ENCODE data around the gene CCDC178. TPM values are rescaled to one million over a fixed set of nuclear protein-coding genes. Genes with fewer than 3 reads are reported as not detected.
"Not testable (repeated sequence)": the region's sequence is repeated elsewhere in the genome, so short reads cannot be mapped to it uniquely, and the experiment has no call there.

Gene CCDC178, protein sequence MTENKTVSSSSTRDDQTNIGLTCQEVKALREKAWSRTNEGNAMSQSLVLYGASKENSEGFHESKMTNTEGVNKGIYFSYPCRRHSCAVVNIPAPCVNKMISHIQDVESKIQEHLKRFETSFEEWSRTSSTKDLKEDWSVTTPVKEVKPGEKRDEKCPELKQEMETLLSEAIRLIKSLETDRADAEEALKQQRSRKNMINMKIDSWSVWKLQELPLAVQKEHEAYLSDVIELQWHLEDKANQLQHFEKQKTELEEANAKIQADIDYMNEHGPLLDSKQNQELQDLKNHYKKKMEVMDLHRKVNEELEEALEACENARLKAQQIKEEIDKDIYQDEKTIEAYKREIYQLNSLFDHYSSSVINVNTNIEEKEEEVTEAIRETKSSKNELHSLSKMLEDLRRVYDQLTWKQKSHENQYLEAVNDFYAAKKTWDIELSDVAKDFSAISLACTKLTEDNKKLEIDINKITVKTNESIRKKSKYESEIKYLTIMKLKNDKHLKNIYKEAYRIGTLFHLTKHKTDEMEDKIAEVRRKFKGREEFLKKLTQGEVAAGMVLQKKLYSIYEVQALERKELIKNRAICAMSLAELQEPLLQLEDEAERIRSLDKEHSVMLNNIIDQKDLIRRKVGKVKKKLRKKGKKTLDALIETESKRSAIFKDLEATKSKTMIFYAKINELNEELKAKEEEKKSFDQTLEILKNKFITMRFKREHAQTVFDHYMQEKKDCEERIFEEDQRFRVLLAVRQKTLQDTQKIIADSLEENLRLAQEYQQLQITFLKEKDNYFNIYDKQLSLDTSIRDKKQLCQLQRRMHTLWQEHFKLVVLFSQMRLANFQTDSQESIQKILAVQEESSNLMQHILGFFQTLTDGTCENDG
- polyA plus RNA-seq (ENCODE audit: insufficient read length in 12 of 12), result 1 to 10 TPM in 3 of 12 donors, under 1 TPM in 7, not detected in 2; 0.19 to 1.4 (median 0.73) TPM
- long read RNA-seq, donor 1, result 0 reads
- long read RNA-seq, donor 2, result 0 reads
- long read RNA-seq, donor 3, result 0 reads
- long read RNA-seq, donor 4, result 0 reads
- long read RNA-seq, donor 5, partial matches to known transcripts, result 0 of 1 reads
- long read RNA-seq, donor 5, other reads (novel, unspliced or antisense), result 0 of 1 reads
- long read RNA-seq, donor 6, result 0 reads
- long read RNA-seq, donor 7, result 0 reads
- long read RNA-seq, donor 8, partial matches to known transcripts, result 0 of 1 reads
- long read RNA-seq, donor 8, other reads (novel, unspliced or antisense), result 0 of 1 reads
- long read RNA-seq, donor 9, result 0 reads
- long read RNA-seq, donor 10, result 0 reads
- long read RNA-seq, donor 11, result 0 reads

DNA sequence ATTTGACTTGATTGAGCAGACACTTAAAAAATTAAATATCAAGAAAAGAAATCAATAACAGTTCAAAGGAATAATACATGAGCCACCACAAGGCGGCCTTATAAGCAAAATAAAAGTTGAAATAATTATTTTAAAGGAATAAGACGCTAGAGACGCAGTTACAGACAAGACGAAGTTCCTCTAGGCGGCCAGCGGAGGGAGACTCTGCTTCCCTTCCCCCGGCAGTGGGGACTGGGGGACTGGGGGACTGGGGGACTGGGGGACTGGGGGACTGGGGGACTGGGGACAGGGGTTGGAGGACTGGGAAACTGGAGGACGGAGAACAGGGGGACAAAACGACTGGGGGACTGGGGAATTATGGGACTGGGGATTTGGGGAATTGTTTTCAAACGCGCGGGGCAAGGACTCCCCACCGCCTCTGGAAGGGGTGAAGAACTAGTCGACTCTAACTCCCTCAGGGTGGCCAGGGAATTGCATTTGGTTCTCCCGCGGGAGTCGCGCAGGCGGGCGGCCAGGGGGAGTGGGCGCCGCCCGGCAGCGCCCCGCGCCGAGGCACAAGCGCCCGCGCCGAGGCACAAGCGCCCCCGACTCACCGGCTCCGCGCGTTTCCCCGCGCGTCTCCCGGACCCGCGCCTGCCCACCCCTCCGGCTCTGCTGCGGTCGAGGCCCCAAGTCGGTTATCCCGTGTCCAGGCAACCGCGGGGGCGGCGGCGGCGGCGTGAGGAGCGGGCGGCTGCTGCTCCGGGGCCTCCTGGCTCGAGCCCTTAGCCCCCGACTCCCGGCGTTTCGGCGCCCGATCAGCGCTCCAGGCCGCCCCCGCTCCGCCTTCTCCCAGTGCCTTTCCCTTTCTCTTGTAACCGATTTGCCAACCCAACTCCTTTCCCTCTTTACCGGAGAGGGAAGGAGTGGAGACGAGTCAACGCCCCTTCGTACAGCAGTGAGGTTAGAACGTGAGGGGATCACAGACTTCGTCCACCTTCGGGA, at the start of gene CCDC178:
TSS of gene CCDC178 (minus strand) at position 662 of the 984 bp plus-strand sequence. CDS start 28,633 bp downstream, outside the sequence.
- DNase-seq, result peak; percentile 47

DNA sequence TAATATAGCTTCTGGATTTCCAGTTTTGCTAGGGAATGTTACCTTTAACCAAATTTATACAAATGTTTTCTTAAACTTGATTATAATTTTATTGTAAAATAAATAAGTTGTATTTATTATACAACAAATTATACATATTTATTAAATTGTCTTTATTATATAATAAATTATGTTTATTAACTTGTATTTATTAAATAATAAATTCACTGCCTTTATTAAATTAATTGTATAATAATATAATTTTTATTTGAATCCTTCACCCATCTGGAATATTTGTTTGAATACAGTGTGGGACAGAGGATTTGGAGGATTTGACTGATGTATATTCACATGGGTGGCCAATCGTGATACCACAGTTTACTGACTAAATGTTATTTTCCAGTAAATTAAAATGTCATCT, 43.4 kb upstream of the CCDC178 start:
- no peak for DNase-seq

DNA sequence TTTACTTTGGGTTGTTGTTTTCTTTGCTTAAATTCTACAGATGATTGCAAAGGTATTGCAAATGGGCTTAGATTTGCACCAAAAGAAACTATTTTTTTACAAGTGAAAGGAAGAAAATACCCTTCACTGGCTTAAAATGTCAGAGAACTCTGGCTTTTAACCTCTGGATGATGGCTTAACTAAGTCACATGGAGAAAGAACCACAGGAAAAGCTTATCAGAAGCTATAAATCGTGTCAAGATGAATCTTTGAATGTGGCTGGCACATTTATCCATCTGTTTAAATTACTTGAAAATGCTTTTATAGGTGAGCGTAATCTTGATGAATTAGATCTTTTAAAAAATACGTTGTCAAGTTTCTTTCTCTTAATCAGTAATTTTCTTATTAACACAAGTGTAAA, 32.0 kb upstream of the CCDC178 start:
- DNase-seq, result no peak

DNA sequence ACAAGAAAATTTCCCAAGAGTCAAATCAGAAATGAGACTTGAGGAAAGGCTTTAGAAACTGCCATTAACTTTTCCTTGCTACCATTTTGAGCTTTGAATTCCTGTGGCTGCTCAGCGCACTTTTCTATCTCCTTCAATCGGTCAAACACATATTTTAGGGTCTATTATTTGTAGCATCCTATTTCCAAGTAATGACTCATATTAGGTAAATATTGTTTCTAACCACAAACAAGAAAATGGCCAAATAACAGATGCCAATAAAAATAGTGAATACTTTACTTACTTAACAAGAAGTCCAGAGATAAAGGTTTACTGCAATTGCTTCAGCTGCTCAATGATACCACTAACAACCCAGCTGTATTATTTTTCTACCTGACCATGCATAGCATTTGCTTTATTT, 29.7 kb upstream of the CCDC178 start:
- no peak for DNase-seq

DNA sequence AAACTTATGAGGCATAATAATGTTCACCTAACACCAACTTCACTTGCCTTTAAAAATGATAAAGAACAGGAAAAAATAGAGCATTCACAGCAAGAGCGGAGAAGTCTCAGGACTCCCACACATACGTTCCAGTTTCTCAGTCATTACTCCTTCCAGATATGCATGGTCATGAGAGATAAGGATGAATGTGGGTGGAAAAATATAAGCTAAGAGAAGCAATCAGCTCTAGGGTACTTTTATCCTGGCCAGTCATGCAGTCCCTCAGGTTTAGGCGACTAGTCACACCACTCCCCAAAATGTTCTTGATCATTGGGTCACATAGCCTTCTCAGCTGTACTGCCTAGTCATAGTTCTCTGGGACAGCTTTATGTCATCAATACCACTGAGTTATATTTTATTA, 29.2 kb upstream of the CCDC178 start:
- DNase-seq, result no peak

DNA sequence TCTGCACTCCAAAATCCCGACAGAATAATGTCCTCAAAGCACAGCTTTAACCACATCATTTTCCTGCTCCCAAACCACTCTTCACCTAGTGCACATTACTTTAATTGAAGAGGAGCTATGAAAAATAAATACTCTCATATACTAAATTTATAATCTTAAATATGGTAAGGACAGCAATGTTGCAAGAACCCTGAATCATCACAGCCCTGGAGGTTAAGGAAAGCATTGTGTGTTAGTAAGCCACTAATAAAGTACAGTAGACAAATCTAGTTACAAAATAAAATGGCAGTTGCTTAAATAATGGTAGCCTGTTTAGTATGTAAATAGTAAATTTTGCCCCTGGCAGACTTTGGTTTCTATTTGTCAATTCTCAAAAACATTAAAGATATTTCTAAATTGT, 27.0 kb upstream of the CCDC178 start:
- DNase-seq, result no peak

DNA sequence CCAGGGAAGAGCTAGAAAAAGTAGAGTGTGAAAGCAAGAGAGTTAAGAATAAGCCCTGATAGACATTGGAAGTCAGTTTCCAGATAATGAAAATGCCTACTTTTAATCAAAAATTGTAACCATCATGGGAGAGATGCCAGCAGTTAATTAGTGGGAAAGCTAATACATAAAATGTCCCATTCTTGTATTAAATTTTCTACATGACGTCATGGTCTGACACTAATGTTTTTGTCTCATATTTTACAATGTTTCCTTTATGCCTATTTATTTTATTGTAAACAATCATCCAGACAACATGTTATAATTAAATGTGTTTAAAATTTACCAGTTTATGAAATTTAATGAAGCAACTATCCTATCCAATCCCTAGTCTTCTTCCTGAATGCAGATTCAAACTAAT, 26.3 kb upstream of the CCDC178 start:
- DNase-seq, result no peak

DNA sequence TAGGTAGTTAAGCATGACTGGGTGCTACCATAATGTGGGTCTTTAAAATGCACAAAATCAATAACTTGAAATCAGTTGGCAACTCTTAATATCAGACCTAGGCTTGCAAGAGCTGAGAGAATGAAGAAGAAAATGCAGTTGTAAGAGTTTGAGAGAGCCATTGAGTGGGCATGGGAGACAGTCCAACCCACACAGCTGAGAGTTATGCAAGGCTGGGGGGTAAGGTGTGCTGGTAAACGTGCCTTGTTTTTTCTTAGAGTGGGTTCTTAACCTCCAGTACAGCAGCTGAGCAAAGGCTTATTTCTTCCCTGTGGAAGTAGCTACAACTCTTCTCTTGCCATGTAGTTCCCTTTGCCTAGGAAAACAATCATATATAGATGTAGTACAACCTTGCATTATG, 20.2 kb upstream of the CCDC178 start:
- no peak for DNase-seq

DNA sequence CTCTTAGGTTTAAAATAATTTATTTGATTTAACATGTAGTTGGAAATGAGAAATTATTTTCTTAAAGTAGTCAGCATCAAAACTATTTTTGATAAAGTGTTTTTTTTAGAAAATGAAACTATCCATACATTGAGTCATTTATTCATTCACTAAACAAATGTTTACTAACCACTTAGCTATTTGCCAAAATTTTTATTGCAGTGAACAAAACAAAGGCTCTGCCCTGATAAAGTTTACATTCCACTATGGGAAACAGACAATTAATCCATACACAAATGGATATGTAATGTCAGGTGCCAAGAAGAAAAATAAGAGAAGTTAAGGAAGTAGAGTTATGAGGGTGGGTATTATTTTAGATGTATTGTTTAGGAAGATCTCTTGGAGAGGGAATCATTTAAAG, 19.1 kb upstream of the CCDC178 start:
- DNase-seq, result no peak

DNA sequence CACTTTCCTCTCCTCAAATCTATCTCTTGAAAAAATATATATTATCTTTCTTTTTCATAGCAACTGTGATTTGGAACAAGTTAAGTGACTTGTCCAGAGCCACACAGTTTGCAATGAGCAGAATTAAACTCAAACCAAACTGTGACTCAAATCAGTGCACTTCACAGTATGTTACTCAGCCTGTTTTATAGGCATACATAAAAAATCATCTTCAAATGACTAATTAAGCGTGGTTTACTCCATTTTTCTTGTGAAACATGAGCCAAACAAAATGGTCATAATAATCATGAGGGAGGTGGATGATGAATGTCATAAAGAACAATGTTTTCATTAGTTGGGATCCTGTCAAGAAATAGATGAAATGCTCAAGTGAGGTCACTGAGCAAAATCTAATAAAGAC, 6.1 kb upstream of the CCDC178 start:
- no peak for DNase-seq

DNA sequence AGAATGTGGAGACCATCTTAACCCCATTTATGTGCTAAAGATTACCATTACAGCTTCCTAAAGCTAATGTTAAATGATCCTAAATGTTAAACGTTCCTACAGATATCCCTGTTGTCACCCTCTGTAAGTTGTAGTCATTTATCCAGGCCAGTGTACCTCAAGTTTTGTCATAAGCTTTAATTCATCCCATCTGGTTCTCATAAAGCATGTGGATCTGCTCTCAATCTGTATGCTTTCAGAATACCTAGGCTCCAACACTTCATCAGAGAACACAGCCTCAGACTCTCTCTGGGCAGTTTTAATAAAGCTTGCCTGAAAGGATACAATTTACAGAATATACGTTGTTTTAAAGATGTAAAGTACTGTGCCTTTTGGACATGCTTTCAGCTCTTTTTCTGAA, 4.2 kb upstream of the CCDC178 start:
- no peak for DNase-seq

DNA sequence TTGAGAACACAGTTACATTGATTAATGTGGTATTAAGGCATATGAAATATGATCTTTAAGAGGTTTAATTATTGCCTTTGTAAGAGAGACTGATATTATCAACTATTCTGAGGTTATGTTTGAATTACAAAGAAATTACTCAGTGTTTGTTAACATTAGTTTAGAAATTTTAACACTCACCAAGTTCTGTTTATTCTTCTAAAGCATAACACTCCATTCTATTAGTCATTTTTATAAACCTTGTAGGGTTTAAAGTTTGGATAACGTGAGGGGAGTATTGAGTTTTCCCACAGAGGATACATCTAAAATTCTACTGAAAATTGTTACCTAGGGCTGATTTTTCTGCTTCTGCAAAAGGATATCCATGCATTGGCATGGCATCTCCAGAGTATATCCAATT, 7.7 kb downstream of the CCDC178 start:
- DNase-seq, result no peak

DNA sequence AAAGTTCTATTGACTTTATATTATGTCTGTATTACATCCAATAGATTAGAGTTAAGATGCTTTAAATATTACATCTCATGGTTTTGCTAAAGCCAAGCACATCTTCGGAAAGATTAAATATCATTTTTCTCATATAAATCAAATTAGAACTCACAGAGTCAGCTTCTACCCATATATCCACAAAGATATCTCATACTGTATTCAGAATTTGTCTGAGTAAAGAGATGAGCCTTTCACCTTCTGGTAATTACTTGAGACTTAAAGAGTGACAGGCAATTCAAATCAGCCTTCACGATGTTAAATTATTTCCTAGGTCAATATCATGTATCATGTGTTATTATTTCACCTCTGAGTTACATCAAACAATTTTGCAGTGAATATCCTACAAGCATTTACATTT, 13.0 kb downstream of the CCDC178 start:
- no peak for DNase-seq

DNA sequence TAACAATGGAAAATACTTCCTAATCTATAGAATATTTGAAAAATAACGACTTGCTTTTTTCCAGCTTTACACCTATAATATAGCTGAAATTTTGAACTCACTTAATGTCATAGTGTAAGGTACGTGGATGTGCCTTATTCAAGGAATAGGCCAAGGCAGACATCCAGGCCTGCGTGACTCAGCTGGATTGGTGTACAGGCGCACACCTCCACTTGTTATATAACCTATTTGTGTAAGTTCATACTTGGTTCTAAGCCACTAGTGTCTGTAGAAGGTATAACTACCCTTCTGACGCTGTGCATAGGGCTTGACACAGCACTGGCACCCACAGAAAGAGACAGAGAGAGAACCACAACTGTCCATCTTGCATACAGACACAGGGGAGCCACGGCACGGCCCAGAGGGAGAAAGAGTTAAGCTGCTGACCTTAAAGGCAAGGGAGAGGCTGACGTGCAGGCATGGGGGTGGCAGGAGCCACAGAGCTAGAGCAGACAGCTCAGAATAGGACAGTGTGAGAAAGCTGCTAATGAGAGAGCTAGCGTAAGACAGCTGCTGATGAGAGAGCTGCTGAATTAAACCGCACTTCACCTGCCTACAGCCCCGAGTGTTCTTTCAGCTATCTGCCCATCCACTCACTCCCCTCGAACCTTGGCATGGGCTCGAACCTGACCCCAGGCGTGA, 16.1 kb downstream of the CCDC178 start:
- DNase-seq, result no peak

DNA sequence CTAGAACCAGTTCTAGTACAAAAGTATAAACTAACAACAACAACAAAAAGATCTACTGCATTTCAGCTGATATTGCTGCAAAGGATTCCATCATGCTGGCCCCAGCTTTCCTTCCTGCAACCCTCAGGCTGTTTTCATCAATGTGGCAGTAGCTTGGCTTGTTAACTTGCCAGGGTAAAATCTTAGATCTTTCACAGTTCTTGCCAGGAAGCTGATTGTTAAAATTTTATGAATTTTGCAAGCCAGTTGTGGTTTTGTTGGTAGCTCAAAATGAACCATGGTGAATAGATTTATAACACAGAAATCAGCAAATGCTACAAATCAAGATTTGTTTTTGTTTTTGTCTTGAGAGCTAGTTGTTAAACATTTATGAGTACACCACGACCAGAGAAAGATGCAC, 19.3 kb downstream of the CCDC178 start:
- DNase-seq, result no peak

DNA sequence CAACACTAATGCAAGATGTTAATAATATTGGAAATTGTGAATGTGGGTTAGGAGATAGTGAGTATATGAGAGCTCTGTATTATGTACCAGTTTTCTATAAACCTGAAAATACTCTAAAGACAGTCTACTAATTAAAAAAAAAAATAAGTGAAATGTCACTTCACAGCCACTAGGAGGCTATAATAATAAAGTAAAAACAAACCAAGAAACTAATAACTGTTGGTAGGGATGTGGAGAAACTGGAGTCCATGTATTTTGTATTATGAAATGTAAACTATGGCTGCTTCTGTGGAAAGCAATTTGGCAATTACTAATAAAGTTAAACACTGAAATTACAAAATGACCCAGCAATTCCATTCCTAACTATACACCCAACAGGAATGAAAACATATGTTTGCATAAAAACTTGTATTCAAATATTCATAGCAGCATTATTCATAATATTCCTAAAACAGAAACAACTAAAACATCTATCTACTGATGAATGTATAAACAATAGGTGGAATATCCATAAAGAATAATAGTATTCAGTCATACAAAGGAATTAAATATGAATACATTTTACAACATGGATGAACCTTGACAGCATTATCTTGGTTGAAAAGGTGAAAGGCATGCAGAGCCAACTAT, 36.2 kb downstream of the CCDC178 start:
- no peak for DNase-seq

DNA sequence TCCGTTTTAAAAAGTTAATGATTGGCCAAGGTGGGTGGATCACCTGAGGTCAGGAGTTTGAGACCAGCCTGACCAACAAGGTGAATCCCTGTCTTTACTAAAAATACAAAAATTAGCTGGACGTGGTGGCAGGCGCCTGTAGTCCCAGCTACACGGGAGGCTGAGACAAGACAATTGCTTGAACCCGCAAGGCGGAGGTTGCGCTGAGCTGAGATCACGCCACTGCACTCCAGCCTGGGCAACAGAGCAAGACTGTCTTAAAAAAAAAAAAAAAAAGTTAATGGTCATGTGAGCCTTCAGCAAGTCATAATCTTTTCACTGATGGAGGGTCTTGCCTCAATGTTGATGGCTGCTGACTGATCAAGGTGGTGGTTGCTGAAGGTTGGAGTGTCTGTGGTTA, 41.6 kb downstream of the CCDC178 start:
- not testable (repeated sequence) for DNase-seq

DNA sequence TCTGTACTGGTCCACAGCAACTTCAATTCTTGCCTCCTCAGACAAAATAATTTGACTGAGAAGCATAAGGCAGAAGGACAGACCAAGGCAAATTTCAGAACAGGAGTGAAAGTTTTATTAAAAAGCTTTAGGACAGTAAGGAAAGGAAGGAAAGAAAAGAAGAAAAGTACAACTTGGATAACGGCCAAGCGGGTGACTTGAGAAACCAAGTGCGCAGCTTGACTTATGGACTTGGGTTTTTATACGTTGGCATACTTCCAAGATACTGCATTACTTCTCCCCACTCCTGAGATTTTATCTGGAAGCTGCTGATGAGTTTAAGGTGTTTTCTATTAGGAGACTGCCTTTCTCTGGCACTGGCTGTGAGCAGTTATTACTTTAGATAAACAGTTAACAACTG, 64.7 kb downstream of the CCDC178 start:
- DNase-seq, result no peak

DNA sequence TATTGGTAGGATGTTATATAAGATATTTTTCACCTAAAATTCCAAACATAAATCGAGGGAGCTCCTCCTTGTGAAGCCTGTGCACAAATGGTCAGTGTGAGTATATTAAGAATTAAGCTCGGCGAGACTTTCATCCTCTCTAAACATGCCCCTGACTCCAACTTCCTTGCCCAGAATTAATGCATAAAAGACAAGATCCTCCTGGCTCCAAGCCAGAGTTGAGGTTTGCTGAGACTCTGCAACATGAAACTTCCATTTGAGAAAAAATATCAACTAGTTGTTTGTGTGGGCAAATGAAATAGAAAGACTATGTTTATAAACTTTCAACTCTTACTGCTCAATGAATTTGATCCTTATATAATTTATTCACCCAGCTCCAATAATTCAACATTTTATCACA, 68.1 kb downstream of the CCDC178 start:
- no peak for DNase-seq
